ENCODE data around the gene WDR46. TPM values are rescaled to one million over a fixed set of nuclear protein-coding genes. Genes with fewer than 3 reads are reported as not detected.

WDR46 gene
- total RNA-seq (2014; rRNA removed; shearing (Covaris generic)): 91.6 and 107 TPM in 2 replicates

GRCh38 chr6:33288921-33289783 lies at the start of gene WDR46, which contains the start of gene PFDN6:
Gene WDR46, minus strand, starts transcription at chr6:33289239. Its CDS starts 69 bp downstream, at chr6:33289170.
Gene PFDN6, plus strand, starts transcription at chr6:33289601. Its CDS starts 256 bp downstream, at chr6:33289857.
- in situ Hi-C loops (cut with HindIII; ENCODE audit: low sequenced_read_pairs): no loop called here

GRCh38 chr6:33336495-33336894 lies 47.5 kb upstream of the WDR46 start:
- in situ Hi-C loops (cut with HindIII; ENCODE audit: low sequenced_read_pairs): no loop called here

More at GRCh38 chr6:33288921-33289783, at the start of gene WDR46, which contains the start of gene PFDN6:
- DNase-seq (ENCODE audit: low spot score): peak; percentile 98

GRCh38 chr6:33335916-33336315 lies 46.9 kb upstream of the WDR46 start:
- in situ Hi-C loops (cut with HindIII; ENCODE audit: low sequenced_read_pairs): no loop called here
- no peak for DNase-seq (ENCODE audit: low spot score)

More at GRCh38 chr6:33336495-33336894, 47.5 kb upstream of the WDR46 start:
- DNase-seq (ENCODE audit: low spot score): no peak

GRCh38 chr6:33333666-33334065 lies 44.6 kb upstream of the WDR46 start:
- in situ Hi-C loops (cut with HindIII; ENCODE audit: low sequenced_read_pairs): no loop called here
- no peak for DNase-seq (ENCODE audit: low spot score)

GRCh38 chr6:33330736-33331135 lies 41.7 kb upstream of the WDR46 start:
- in situ Hi-C loops (cut with HindIII; ENCODE audit: low sequenced_read_pairs): no loop called here

GRCh38 chr6:33329058-33329457 lies 40.0 kb upstream of the WDR46 start:
- no peak for DNase-seq (ENCODE audit: low spot score)
- in situ Hi-C loops (cut with HindIII; ENCODE audit: low sequenced_read_pairs): no loop called here

More at GRCh38 chr6:33330736-33331135, 41.7 kb upstream of the WDR46 start:
- DNase-seq (ENCODE audit: low spot score): no peak

GRCh38 chr6:33324125-33324524 lies 35.1 kb upstream of the WDR46 start:
- DNase-seq (ENCODE audit: low spot score): no peak
- in situ Hi-C loops (cut with HindIII; ENCODE audit: low sequenced_read_pairs): no loop called here

GRCh38 chr6:33323623-33323948 lies 34.5 kb upstream of the WDR46 start:
- in situ Hi-C loops (cut with HindIII; ENCODE audit: low sequenced_read_pairs): no loop called here
- no peak for DNase-seq (ENCODE audit: low spot score)

GRCh38 chr6:33321227-33321626 lies 32.2 kb upstream of the WDR46 start:
- no peak for DNase-seq (ENCODE audit: low spot score)
- in situ Hi-C loops (cut with HindIII; ENCODE audit: low sequenced_read_pairs): no loop called here

GRCh38 chr6:33320315-33321181 lies 31.5 kb upstream of the WDR46 start:
- DNase-seq (ENCODE audit: low spot score): no peak
- in situ Hi-C loops (cut with HindIII; ENCODE audit: low sequenced_read_pairs): no loop called here

- in situ Hi-C loops (cut with HindIII; ENCODE audit: low sequenced_read_pairs): no loop called here
- no peak for DNase-seq (ENCODE audit: low spot score)
These were observed 30.9 kb upstream of the WDR46 start for GRCh38 chr6:33319939-33320314.

GRCh38 chr6:33318426-33319073 lies 29.5 kb upstream of the WDR46 start:
- in situ Hi-C loops (cut with HindIII; ENCODE audit: low sequenced_read_pairs): no loop called here
- no peak for DNase-seq (ENCODE audit: low spot score)

GRCh38 chr6:33317669-33318425 lies 28.8 kb upstream of the WDR46 start, which contains the start of gene ZBTB22:
Gene ZBTB22, minus strand, starts transcription at chr6:33317744. Its CDS starts 828 bp downstream, at chr6:33316916.
- DNase-seq (ENCODE audit: low spot score): peak; percentile 100
- in situ Hi-C loops (cut with HindIII; ENCODE audit: low sequenced_read_pairs): no loop called here

- DNase-seq (ENCODE audit: low spot score): no peak
- in situ Hi-C loops (cut with HindIII; ENCODE audit: low sequenced_read_pairs): no loop called here
These were observed 28.3 kb upstream of the WDR46 start for GRCh38 chr6:33317419-33317668.

- in situ Hi-C loops (cut with HindIII; ENCODE audit: low sequenced_read_pairs): no loop called here
- DNase-seq (ENCODE audit: low spot score): peak; percentile 19
These were observed 27.8 kb upstream of the WDR46 start for GRCh38 chr6:33316603-33317418.

- no peak for DNase-seq (ENCODE audit: low spot score)
- in situ Hi-C loops (cut with HindIII; ENCODE audit: low sequenced_read_pairs): no loop called here
These were observed 27.0 kb upstream of the WDR46 start for GRCh38 chr6:33315793-33316602.

Data from G401 (cell line).